ENCODE measurements around the gene RFT1. TPM values are rescaled to one million over a fixed set of nuclear protein-coding genes. Genes with fewer than 3 reads are reported as not detected.

Gene RFT1
- total and polyA plus RNA-seq, 2 donors (not counting 1 experiment from before 2014, with no cell fraction given): 9.7 to 20.5 TPM

DNA sequence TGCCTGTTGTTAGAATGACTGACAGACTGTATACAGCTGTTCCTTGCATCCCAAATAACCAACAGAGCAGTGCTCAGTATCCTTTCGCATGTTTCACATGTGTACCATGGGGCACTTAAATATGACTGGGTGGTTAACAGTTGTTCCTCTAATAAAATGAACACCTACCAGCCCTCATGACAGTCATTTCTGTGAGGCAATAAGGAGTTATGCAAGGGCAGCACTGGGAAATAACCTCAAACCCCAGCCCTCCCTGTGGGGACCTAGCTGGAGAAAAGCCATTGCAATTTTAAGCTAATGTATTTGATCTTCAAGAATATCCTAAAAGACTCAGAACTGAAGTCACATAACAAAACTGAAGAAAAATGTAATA lies 7.3 kb downstream of the RFT1 start:
- H3K4me3 ChIP-seq (replicated peaks in 1 of 4; ENCODE audit: control extremely low read depth in 1 of 4, insufficient read depth in 1 of 4, low read depth in 3 of 4, low read length in 4 of 4): no peak overlapping the region
- peaks cover 5% of the 10 kb centered on the region for H3K36me3 ChIP-seq (ENCODE audit: control insufficient read depth, insufficient read depth, low read length)
- no peak overlapping the region for H3K27ac ChIP-seq (ENCODE audit: insufficient read depth, low read length)
- no peaks in the 10 kb centered on the region for H3K27me3 ChIP-seq (ENCODE audit: control insufficient read depth, insufficient read depth, low read length)
- no peaks in the 10 kb centered on the region for H4K20me1 ChIP-seq (ENCODE audit: control insufficient read depth, extremely low read depth, insufficient read depth, low read length)
- H2AFZ ChIP-seq (ENCODE audit: low read length): no peak overlapping the region
- no peak overlapping the region for H3K4me2 ChIP-seq (ENCODE audit: extremely low read depth, insufficient read depth, low read length)
- no peaks in the 10 kb centered on the region for H3K9me3 ChIP-seq (ENCODE audit: control insufficient read depth, insufficient read depth, low read depth, low read length)
- no peak for TF ChIP-seq EZH2 (IDR thresholded peaks at IDR 0.05; ENCODE audit: low read length, missing control alignments)
- TF ChIP-seq, protein P1, sequence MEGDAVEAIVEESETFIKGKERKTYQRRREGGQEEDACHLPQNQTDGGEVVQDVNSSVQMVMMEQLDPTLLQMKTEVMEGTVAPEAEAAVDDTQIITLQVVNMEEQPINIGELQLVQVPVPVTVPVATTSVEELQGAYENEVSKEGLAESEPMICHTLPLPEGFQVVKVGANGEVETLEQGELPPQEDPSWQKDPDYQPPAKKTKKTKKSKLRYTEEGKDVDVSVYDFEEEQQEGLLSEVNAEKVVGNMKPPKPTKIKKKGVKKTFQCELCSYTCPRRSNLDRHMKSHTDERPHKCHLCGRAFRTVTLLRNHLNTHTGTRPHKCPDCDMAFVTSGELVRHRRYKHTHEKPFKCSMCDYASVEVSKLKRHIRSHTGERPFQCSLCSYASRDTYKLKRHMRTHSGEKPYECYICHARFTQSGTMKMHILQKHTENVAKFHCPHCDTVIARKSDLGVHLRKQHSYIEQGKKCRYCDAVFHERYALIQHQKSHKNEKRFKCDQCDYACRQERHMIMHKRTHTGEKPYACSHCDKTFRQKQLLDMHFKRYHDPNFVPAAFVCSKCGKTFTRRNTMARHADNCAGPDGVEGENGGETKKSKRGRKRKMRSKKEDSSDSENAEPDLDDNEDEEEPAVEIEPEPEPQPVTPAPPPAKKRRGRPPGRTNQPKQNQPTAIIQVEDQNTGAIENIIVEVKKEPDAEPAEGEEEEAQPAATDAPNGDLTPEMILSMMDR (conservative IDR thresholded peaks at IDR 0.05 in 1 of 2, IDR thresholded peaks at IDR 0.05 in 1 of 2; ENCODE audit: low read depth in 1 of 2, low read length in 2 of 2): no peak
- no peaks in the 10 kb centered on the region for H3K79me2 ChIP-seq (ENCODE audit: control insufficient read depth, insufficient read depth, low read length)
- DNase-seq (ENCODE audit: low read depth in 2 of 2): no peak
- no peaks in the 10 kb centered on the region for H3K4me1 ChIP-seq (ENCODE audit: control insufficient read depth, extremely low read depth, insufficient read depth, low read length)
- H3K9ac ChIP-seq (ENCODE audit: insufficient read depth, low read length): no peak overlapping the region

DNA sequence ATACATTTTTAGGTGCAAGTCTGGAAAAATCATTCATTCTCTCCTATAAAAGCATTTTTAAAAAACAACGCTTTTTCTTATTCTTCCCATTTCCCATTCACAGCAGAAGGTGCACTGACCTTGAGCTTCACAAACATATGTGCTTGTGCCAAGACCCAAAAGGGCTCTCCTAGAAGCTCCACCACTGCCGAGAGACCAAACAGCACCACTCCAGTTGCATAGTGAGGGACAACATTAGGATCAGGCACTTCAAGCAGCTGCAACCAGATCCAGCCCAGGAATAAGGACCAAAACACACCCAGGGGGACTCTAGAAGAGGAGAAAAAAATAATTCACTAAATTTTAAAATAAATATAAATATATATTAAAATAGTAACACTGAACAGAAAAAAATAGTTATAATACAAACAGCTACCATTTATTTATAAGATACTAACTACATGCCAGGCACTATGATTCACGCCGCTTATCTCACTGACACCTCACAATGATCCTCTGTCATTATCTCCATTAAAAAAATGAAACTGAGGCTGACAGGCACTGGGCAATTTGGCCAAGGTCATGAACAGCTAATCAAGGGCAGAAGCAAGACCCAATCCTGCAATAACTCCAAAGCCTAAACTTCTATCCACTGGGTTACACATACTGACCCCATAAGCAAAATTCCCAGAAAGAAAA lies 7.8 kb downstream of the RFT1 start:
- Histone ChIP-seq H3K9me3 (ENCODE audit: control insufficient read depth, insufficient read depth, low read depth, low read length) (no peaks in the 10 kb centered on the region), H3K9ac (ENCODE audit: insufficient read depth, low read length) (no peak overlapping the region), H3K79me2 (ENCODE audit: control insufficient read depth, insufficient read depth, low read length) (no peaks in the 10 kb centered on the region), H3K4me2 (ENCODE audit: extremely low read depth, insufficient read depth, low read length) (no peak overlapping the region), H3K4me3 (replicated peaks in 1 of 4; ENCODE audit: control extremely low read depth in 1 of 4, insufficient read depth in 1 of 4, low read depth in 3 of 4, low read length in 4 of 4) (no peak overlapping the region), H3K4me1 (ENCODE audit: control insufficient read depth, extremely low read depth, insufficient read depth, low read length) (no peaks in the 10 kb centered on the region), H3K27ac (ENCODE audit: insufficient read depth, low read length) (no peak overlapping the region), H3K36me3 (ENCODE audit: control insufficient read depth, insufficient read depth, low read length) (peaks cover 5% of the 10 kb centered on the region), H3K27me3 (ENCODE audit: control insufficient read depth, insufficient read depth, low read length) (no peaks in the 10 kb centered on the region), H4K20me1 (ENCODE audit: control insufficient read depth, extremely low read depth, insufficient read depth, low read length) (no peaks in the 10 kb centered on the region), H2AFZ (ENCODE audit: low read length) (no peak overlapping the region)
- TF ChIP-seq EZH2 (IDR thresholded peaks at IDR 0.05; ENCODE audit: low read length, missing control alignments): no peak
- no peak for DNase-seq (ENCODE audit: low read depth in 2 of 2)

DNA sequence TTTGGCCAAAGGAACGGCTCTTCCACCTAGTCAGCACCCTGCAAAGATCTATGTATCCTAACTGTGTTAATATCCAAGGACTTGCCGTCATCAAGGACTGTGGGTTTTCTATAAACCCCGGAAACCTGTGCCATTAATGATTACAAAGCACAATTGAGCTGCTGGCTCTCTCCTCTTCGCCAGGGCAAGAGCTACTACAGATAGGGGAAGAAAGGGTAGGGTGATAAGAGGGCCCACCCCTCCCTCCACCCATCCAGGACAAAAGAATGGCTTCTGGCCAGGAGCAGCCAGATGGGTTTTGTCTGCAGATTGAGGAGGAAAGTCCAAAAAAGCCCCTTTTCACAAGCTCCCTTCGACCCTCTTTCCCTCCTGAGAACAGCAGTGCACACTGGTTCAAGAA lies 9.9 kb downstream of the RFT1 start:
- Histone ChIP-seq H3K9me3 (ENCODE audit: control insufficient read depth, insufficient read depth, low read depth, low read length) (no peaks in the 10 kb centered on the region), H3K79me2 (ENCODE audit: control insufficient read depth, insufficient read depth, low read length) (no peaks in the 10 kb centered on the region), H3K36me3 (ENCODE audit: control insufficient read depth, insufficient read depth, low read length) (peaks cover 7% of the 10 kb centered on the region), H3K4me3 (replicated peaks in 1 of 4; ENCODE audit: control extremely low read depth in 1 of 4, insufficient read depth in 1 of 4, low read depth in 3 of 4, low read length in 4 of 4) (no peak overlapping the region), H3K27me3 (ENCODE audit: control insufficient read depth, insufficient read depth, low read length) (no peaks in the 10 kb centered on the region), H3K4me2 (ENCODE audit: extremely low read depth, insufficient read depth, low read length) (no peak overlapping the region), H3K27ac (ENCODE audit: insufficient read depth, low read length) (no peak overlapping the region), H3K4me1 (ENCODE audit: control insufficient read depth, extremely low read depth, insufficient read depth, low read length) (no peaks in the 10 kb centered on the region), H2AFZ (ENCODE audit: low read length) (no peak overlapping the region), H3K9ac (ENCODE audit: insufficient read depth, low read length) (no peak overlapping the region), H4K20me1 (ENCODE audit: control insufficient read depth, extremely low read depth, insufficient read depth, low read length) (no peaks in the 10 kb centered on the region)
- no peak for DNase-seq (ENCODE audit: low read depth in 2 of 2)
- TF ChIP-seq, protein P1 (conservative IDR thresholded peaks at IDR 0.05 in 1 of 2, IDR thresholded peaks at IDR 0.05 in 1 of 2; ENCODE audit: low read depth in 1 of 2, low read length in 2 of 2): no peak
- no peak for TF ChIP-seq EZH2 (IDR thresholded peaks at IDR 0.05; ENCODE audit: low read length, missing control alignments)

Data from fibroblast of lung (primary cell).